Suppressor macrophage treated with lipopolysaccharide for 1 hour (primary cell): ENCODE results near the gene ARHGEF26.

ENCODE experiments used
- DNase-seq, 3 donors: peaks; one replicate each; pipeline ENCODE4 v3.0.0-alpha.2; 2020 to 2022

ARHGEF26 gene

GRCh38 chr3:154217671-154218070 lies 96.5 kb downstream of the ARHGEF26 start:
- no peak for DNase-seq

GRCh38 chr3:154218728-154219127 lies 97.5 kb downstream of the ARHGEF26 start:
- DNase-seq = no peak

- no peak for DNase-seq
Observed at GRCh38 chr3:154220462-154220861, 99.3 kb downstream of the ARHGEF26 start.

GRCh38 chr3:154223519-154223918 lies 102.3 kb downstream of the ARHGEF26 start:
- DNase-seq = no peak

GRCh38 chr3:154224366-154224765 lies 103.2 kb downstream of the ARHGEF26 start:
- DNase-seq = no peak

- DNase-seq = no peak
Observed at GRCh38 chr3:154224866-154225265, 103.7 kb downstream of the ARHGEF26 start.

GRCh38 chr3:154225536-154225935 lies 104.3 kb downstream of the ARHGEF26 start:
- DNase-seq = no peak

- no peak for DNase-seq
Observed at GRCh38 chr3:154227531-154227930, 106.3 kb downstream of the ARHGEF26 start.

- no peak for DNase-seq
Observed at GRCh38 chr3:154228561-154229216, 107.5 kb downstream of the ARHGEF26 start.

- DNase-seq = no peak
Observed at GRCh38 chr3:154229217-154229590, 108.0 kb downstream of the ARHGEF26 start.

GRCh38 chr3:154235330-154235729 lies 114.1 kb downstream of the ARHGEF26 start:
- DNase-seq = no peak

GRCh38 chr3:154236331-154236730 lies 115.1 kb downstream of the ARHGEF26 start:
- DNase-seq = no peak

GRCh38 chr3:154240235-154240634 lies 119.0 kb downstream of the ARHGEF26 start:
- DNase-seq = no peak

- no peak for DNase-seq
Observed at GRCh38 chr3:154241496-154241895, 120.3 kb downstream of the ARHGEF26 start.

GRCh38 chr3:154242766-154243165 lies 121.6 kb downstream of the ARHGEF26 start:
- no peak for DNase-seq

- DNase-seq = no peak
Observed at GRCh38 chr3:154243353-154243752, 122.2 kb downstream of the ARHGEF26 start.

GRCh38 chr3:154244644-154245043 lies 123.5 kb downstream of the ARHGEF26 start:
- peak; percentile 27 to 62 (median 48) for DNase-seq

- no peak for DNase-seq
Observed at GRCh38 chr3:154247806-154248415, 126.7 kb downstream of the ARHGEF26 start.

- DNase-seq = no peak
Observed at GRCh38 chr3:154250291-154250690, 129.1 kb downstream of the ARHGEF26 start.

GRCh38 chr3:154251610-154252009 lies 130.4 kb downstream of the ARHGEF26 start:
- DNase-seq = no peak

GRCh38 chr3:154252759-154253638 lies 131.8 kb downstream of the ARHGEF26 start:
- peak; percentile 89 to 94 (median 92) for DNase-seq

GRCh38 chr3:154254527-154254926 lies 133.3 kb downstream of the ARHGEF26 start:
- no peak for DNase-seq

GRCh38 chr3:154273381-154273780 lies 152.2 kb downstream of the ARHGEF26 start:
- no peak for DNase-seq

GRCh38 chr3:154274348-154274747 lies 153.2 kb downstream of the ARHGEF26 start:
- DNase-seq = no peak
